ENCODE results near the gene COPG1.
"Not testable (repeated sequence)": the region's sequence is repeated elsewhere in the genome, so short reads cannot be mapped to it uniquely, and the experiment has no call there.

COPG1 gene

GRCh38 chr3:129249284-129250065 is at the start of gene COPG1:
COPG1 (plus strand) TSS chr3:129249606; CDS start chr3:129249710, 104 bp downstream.
- DNase-seq: peak; percentile 95

- DNase-seq: no peak
These were observed 44.9 kb upstream of the COPG1 start for GRCh38 chr3:129204473-129204872.

GRCh38 chr3:129205109-129205832 is 44.1 kb upstream of the COPG1 start:
- no peak for DNase-seq

- no peak for DNase-seq
These were observed 41.9 kb upstream of the COPG1 start for GRCh38 chr3:129207479-129207878.

GRCh38 chr3:129211345-129211744 is 38.1 kb upstream of the COPG1 start:
- no peak for DNase-seq

- DNase-seq: no peak
These were observed 37.6 kb upstream of the COPG1 start for GRCh38 chr3:129211772-129212171.

- no peak for DNase-seq
These were observed 36.2 kb upstream of the COPG1 start for GRCh38 chr3:129213238-129213637.

GRCh38 chr3:129218742-129219141 is 30.7 kb upstream of the COPG1 start:
- no peak for DNase-seq

GRCh38 chr3:129224387-129224786 is 25.0 kb upstream of the COPG1 start:
- DNase-seq: not testable (repeated sequence)

- DNase-seq: peak; percentile 78
These were observed 24.4 kb upstream of the COPG1 start for GRCh38 chr3:129224984-129225393.

- peak; percentile 76 for DNase-seq
These were observed 23.0 kb upstream of the COPG1 start for GRCh38 chr3:129226374-129226773.

GRCh38 chr3:129228891-129229585 is 20.4 kb upstream of the COPG1 start:
- DNase-seq: peak; percentile 68

- peak; percentile 90 for DNase-seq
These were observed 18.9 kb upstream of the COPG1 start for GRCh38 chr3:129230311-129231019.

- no peak for DNase-seq
These were observed 17.9 kb upstream of the COPG1 start for GRCh38 chr3:129231331-129232119.

- DNase-seq: peak; percentile 77
These were observed 15.9 kb upstream of the COPG1 start for GRCh38 chr3:129233538-129233937.

- DNase-seq: no peak
These were observed 15.0 kb upstream of the COPG1 start for GRCh38 chr3:129234441-129234840.

GRCh38 chr3:129235344-129235917 is 14.0 kb upstream of the COPG1 start:
- DNase-seq: peak; percentile 26

- peak; percentile 92 for DNase-seq
These were observed 10.3 kb upstream of the COPG1 start for GRCh38 chr3:129238945-129239705.

GRCh38 chr3:129239991-129240390 is 9.4 kb upstream of the COPG1 start:
- no peak for DNase-seq

- DNase-seq: no peak
These were observed 9.0 kb upstream of the COPG1 start for GRCh38 chr3:129240436-129240835.

GRCh38 chr3:129245141-129245540 is 4.3 kb upstream of the COPG1 start:
- no peak for DNase-seq

Data from hematopoietic multipotent progenitor cell treated with erythropoietin and hydrocortisone succinate and interleukin-3 and kit ligand, for 6 days (in vitro differentiated cells).